Small intestine (tissue), 7 donors: ENCODE measurements around the gene ZBED6. TPM values are rescaled to one million over a fixed set of nuclear protein-coding genes. Genes with fewer than 3 reads are reported as not detected.

Source experiments
- DNase-seq, 2 donors: peaks; one replicate each; pipeline versions ENCODE4 v3.0.0 to v3.0.0-alpha.2; 2013
- FAIRE-seq: peaks from 2 replicates; lab custom pipeline; 2012; peaks lifted over from hg19 to GRCh38; lab: Jason Lieb, UNC
- H3K27ac ChIP-seq, 3 donors: one replicate each; pipeline ENCODE4 v1.5.1; 2013; ENCODE audit warnings: low read length in 2 of 3, mild to moderate bottlenecking in 2 of 3, control low read depth in 1 of 3, inconsistent platforms in 1 of 3, low read depth in 1 of 3, moderate library complexity in 1 of 3
- H3K27me3 ChIP-seq, 3 donors: one replicate each; pipeline ENCODE4 v1.6.1; 2013; ENCODE audit warnings: low read length in 3 of 3, inconsistent platforms in 1 of 3; ENCODE audit not compliant: control insufficient read depth in 3 of 3, insufficient read depth in 3 of 3
- H3K36me3 ChIP-seq, 3 donors: one replicate each; pipeline ENCODE4 v1.6.1; 2013; ENCODE audit warnings: low read length in 3 of 3, inconsistent platforms in 1 of 3, low read depth in 1 of 3, mild to moderate bottlenecking in 1 of 3, moderate library complexity in 1 of 3; ENCODE audit not compliant: control insufficient read depth in 3 of 3, insufficient read depth in 2 of 3
- H3K4me1 ChIP-seq, 3 donors: one replicate each; pipeline ENCODE4 v1.6.1; 2013; ENCODE audit warnings: low read length in 2 of 3, inconsistent platforms in 1 of 3, low read depth in 1 of 3, mild to moderate bottlenecking in 1 of 3, moderate library complexity in 1 of 3; ENCODE audit not compliant: control insufficient read depth in 3 of 3, insufficient read depth in 2 of 3
- H3K4me3 ChIP-seq, 3 donors: one replicate each; pipeline ENCODE4 v1.5.1; 2013; ENCODE audit warnings: low read length in 3 of 3, control low read depth in 1 of 3, inconsistent platforms in 1 of 3, low read depth in 1 of 3, mild to moderate bottlenecking in 1 of 3, moderate library complexity in 1 of 3
- H3K9me3 ChIP-seq, 2 donors: one replicate each; pipeline ENCODE4 v1.6.1; 2013; ENCODE audit warnings: low read depth in 1 of 2, low read length in 1 of 2; ENCODE audit not compliant: control insufficient read depth in 2 of 2, insufficient read depth in 1 of 2
- WGBS, 3 donors: extraction: QIAGEN DNeasy Blood & Tissue Kit; methylation state at CpG; one replicate each; pipeline ENCODE4 v1.1.7; 2013; 5-methylcytosine and 5-hydroxymethylcytosine counted together
- polyA plus RNA-seq, 4 donors: library from polyadenylated mRNA; stranded (reverse) in 3 of 4; unstranded in 1 of 4; fragments of 200-250 nt in 3 of 4; fragments of 120-200 nt in 1 of 4; gene quantifications; one replicate each; pipeline versions ENCODE4 v1.2.1 to v1.2.3, GENCODE V29; 2013
- donor health status: healthy with polysubstance abuse.
- donor health status: control.
- donor health status: control.
- donor health status: Bipolar disorder and iron deficiency.
- donor health status: healthy.

The ZBED6 gene
- polyA plus RNA-seq, 4 donors, result 0.27 to 17.8 (median 1.6) TPM

DNA sequence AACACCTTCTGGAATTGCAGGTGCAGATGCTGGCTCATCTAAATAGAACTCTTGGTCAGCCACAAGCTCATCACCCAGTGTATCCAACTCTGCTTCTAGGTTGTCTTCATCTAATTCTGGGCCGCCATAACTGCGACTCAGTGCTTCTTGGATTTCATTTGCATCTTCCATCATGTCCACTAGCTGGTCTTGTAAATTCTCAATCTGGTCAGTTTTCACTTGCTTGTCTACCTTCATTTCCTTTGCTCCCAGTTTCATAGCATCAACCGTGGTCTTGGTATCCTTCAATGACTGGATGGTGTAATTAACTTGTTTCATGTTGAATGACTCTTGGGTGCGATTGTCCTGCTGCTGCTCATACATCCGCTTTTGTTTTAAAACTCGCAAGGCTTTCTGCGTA, 10.3 kb downstream of the ZBED6 start:
- DNase-seq (no peak), FAIRE-seq (no peak)
- WGBS, 3 donors, result 96 to 99% (median 99%) methylated on average over 7 of the region's 7 CpGs
- Histone ChIP-seq H3K27ac (no peak overlapping the region), H3K9me3 (no peaks in the 10 kb centered on the region), H3K36me3 (peaks cover 7 to 43% (median 7%) of the 10 kb centered on the region in 3 donors), H3K4me3 (no peak overlapping the region), H3K27me3 (no peaks in the 10 kb centered on the region), H3K4me1 (no peaks in the 10 kb centered on the region)

DNA sequence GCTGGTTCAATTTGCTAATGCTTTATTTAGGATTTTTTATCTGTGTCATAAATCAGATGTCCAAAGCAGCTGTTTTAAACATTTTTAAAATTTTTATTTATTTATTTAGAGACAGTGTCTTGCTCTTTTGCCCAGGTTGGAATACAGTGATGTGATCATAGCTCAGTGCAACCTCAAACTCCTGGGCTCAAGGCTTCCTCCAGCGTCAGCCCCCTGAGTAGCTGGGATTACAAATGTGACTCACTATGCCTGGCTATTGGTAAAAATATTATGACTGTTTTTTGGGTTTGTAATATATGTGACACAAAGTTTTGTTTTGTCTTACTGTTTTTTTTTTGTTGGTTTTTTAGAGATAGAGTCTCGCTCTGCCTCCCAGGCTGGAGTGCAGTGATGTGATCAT, 11.8 kb downstream of the ZBED6 start:
- Histone ChIP-seq H3K27me3 (no peaks in the 10 kb centered on the region), H3K36me3 (peaks cover 7 to 47% (median 7%) of the 10 kb centered on the region in 3 donors), H3K9me3 (no peaks in the 10 kb centered on the region), H3K4me1 (no peaks in the 10 kb centered on the region), H3K4me3 (no peak overlapping the region), H3K27ac (no peak overlapping the region)
- WGBS, 3 donors, result 75 to 96% (median 90%) methylated on average over 2 of the region's 2 CpGs
- DNase-seq (no peak), FAIRE-seq (no peak)

- H3K9me3 ChIP-seq, result no peaks in the 10 kb centered on the region
- no peak for DNase-seq
- H3K4me1 ChIP-seq, result no peaks in the 10 kb centered on the region
- FAIRE-seq, result no peak
- H3K27ac ChIP-seq, result no peak overlapping the region
- H3K27me3 ChIP-seq, result no peaks in the 10 kb centered on the region
- 96 to 100% (median 99%) methylated on average over 2 of the region's 2 CpGs for WGBS, 3 donors
- no peak overlapping the region for H3K4me3 ChIP-seq
- H3K36me3 ChIP-seq, result peaks cover 9 to 41% (median 10%) of the 10 kb centered on the region in 3 donors
Measured at GRCh38 chr1:203813581-203814341, 18.3 kb downstream of the ZBED6 start.

DNA sequence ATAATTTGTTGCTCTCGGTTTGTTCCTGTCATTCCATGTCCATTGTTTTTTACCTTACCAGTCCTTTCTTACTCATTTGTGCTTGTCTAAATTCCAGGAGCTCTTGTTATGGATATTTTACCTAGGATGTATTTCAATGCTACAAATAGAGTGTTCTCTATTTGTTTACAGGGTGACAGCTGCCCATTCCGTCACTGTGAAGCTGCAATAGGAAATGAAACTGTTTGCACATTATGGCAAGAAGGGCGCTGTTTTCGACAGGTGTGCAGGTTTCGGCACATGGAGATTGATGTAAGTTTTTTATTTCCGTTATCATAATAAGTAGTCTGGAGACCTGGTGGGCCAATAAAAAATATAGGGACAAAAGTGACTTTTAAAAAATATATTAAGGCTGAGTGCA, 23.0 kb downstream of the ZBED6 start:
- no peaks in the 10 kb centered on the region for H3K27me3 ChIP-seq
- H3K27ac ChIP-seq, result no peak overlapping the region
- DNase-seq (no peak), FAIRE-seq (no peak)
- WGBS, 3 donors, result 85 to 96% (median 95%) methylated on average over 6 of the region's 6 CpGs
- peaks cover 17 to 55% (median 31%) of the 10 kb centered on the region in 3 donors for H3K36me3 ChIP-seq
- no peak overlapping the region for H3K4me3 ChIP-seq
- no peaks in the 10 kb centered on the region for H3K9me3 ChIP-seq
- H3K4me1 ChIP-seq, result no peaks in the 10 kb centered on the region

DNA sequence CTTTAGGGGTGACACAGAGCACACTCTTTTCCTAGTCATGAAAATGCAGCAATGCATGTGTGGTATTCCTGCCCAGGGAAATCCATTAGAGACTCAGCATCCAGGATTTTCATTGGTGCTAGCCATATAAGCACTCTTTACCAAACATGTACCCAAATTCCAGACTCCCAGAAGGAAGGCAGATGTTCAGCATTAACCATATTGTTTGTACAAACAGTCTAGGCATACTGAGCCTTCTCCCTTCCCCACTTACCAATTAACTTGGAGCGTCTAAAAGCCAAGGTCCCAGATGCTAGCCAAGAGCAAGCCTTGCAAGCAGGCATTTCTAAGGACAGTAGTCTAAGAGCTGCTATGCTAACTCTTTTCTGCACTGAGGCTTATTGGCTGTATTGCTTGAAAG, 27.9 kb downstream of the ZBED6 start:
- 78 to 96% (median 96%) methylated on average over 1 of the region's 1 CpG for WGBS, 3 donors
- H3K4me3 ChIP-seq, result no peak overlapping the region
- FAIRE-seq, result no peak
- peaks cover 15 to 51% (median 25%) of the 10 kb centered on the region in 3 donors for H3K36me3 ChIP-seq
- H3K27ac ChIP-seq, result no peak overlapping the region
- H3K9me3 ChIP-seq, result no peaks in the 10 kb centered on the region
- no peaks in the 10 kb centered on the region for H3K27me3 ChIP-seq
- H3K4me1 ChIP-seq, result no peaks in the 10 kb centered on the region
- DNase-seq, result no peak

GRCh38 chr1:203826175-203826574, 30.8 kb downstream of the ZBED6 start:
- H3K27me3 ChIP-seq, result no peaks in the 10 kb centered on the region
- FAIRE-seq (no peak), DNase-seq (no peak)
- H3K27ac ChIP-seq, result no peak overlapping the region
- no peak overlapping the region for H3K4me3 ChIP-seq
- no peaks in the 10 kb centered on the region for H3K9me3 ChIP-seq
- 77 to 91% (median 85%) methylated on average over 2 of the region's 2 CpGs for WGBS, 3 donors
- peaks cover 13 to 35% (median 27%) of the 10 kb centered on the region in 3 donors for H3K36me3 ChIP-seq
- H3K4me1 ChIP-seq, result no peaks in the 10 kb centered on the region

DNA sequence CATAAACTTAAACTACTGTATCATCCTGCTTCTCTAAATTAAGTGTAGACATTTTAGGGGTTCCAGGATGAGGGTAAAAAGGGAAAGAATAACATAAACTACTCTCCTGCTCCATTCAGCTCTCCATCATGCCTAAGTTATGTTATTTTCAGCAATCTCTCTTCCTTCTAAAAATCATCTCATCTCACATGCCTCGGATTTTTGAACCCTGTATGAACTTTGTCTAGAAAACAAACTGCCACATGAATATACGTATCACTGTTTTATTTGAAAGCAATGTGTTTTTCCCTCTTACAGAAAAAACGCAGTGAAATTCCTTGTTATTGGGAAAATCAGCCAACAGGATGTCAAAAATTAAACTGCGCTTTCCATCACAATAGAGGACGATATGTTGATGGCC, 32.6 kb downstream of the ZBED6 start:
- FAIRE-seq, result no peak
- H3K36me3 ChIP-seq, result peaks cover 9 to 36% (median 22%) of the 10 kb centered on the region in 3 donors
- H3K4me1 ChIP-seq, result no peaks in the 10 kb centered on the region
- no peak for DNase-seq
- H3K4me3 ChIP-seq, result no peak overlapping the region
- no peaks in the 10 kb centered on the region for H3K9me3 ChIP-seq
- no peak overlapping the region for H3K27ac ChIP-seq
- no peaks in the 10 kb centered on the region for H3K27me3 ChIP-seq
- WGBS, 3 donors, result 88 to 92% (median 89%) methylated on average over 5 of the region's 5 CpGs

GRCh38 chr1:203828503-203828902, 33.1 kb downstream of the ZBED6 start:
- DNase-seq, result peak in 1 of 2 donors; percentile 30
- Histone ChIP-seq H3K4me3 (no peak overlapping the region), H3K27me3 (no peaks in the 10 kb centered on the region), H3K4me1 (no peaks in the 10 kb centered on the region), H3K36me3 (peaks cover 9 to 37% (median 18%) of the 10 kb centered on the region in 3 donors), H3K9me3 (no peaks in the 10 kb centered on the region), H3K27ac (no peak overlapping the region)
- FAIRE-seq, result no peak
- WGBS, 3 donors, result 13 to 48% (median 29%) methylated on average over 1 of the region's 1 CpG
